ENCODE results near the gene ABCC3.

The ABCC3 gene

DNA sequence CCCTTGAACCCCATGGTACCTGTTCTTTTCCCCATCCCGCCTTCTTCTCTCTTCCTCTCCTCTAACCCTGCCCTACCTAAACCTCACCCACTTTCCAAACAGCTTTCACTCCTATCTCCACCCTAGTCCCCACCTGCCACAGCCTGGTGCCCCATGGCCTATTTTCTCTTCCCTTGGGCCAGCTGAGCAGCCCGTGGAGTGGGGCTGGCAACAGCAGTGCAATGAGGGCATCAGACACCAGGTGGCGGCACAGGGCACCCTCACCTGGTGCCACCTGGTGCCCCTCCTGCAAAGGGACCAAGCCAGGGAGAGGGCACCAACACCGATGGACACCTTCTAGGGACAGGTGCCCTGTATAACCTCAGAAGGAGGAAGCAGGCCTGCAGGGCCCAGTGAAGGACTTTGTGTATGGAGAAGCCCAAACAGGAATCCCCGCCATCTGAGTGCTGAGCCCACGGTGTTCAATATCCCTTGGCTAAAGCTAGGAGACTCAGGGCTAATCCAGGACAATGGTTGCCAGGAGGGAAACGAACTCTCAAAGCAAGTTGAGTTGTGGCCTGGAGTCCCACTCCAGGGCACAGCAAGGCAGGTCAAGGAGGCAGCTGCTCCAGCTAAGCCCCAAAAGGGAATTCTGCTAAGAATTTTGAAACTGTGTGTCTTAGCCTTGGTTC is 4.0 kb upstream of the ABCC3 start:
- peak; percentile 40 for DNase-seq

DNA sequence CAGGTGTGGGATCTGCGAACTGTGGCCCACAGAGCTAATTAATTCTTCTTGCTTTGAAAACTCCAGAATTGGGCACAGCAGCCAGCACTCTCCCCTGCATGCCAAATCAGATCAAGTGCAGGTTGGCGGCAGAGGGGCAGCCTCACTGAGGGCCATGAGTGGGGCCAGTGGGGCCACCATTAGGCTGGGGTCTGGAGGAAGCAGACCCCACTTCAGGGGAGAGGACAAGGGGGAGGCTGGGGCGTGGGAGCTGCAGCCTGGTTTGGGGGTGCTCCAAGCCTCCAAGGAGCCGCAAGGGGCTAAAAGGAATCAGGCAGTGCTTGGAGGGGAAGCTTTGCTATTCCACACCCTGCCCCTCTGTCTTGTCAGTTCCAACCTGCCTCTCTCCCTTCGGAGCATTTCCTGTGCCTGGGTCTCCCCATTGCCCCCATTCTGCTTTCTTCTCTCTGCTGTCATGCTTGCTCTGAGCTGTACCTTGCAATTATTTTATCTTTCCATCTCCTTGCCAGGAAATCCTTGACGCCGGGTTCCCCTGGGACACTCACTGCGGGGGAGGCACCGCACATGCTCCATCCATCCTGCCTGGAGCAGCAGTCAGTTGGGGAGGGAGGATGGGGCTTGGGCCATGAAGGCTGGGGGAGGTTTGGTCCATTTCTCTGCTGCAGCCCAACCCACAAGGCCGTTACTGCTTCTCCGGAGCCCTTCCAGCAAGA is 3.3 kb upstream of the ABCC3 start:
- DNase-seq: no peak

DNA sequence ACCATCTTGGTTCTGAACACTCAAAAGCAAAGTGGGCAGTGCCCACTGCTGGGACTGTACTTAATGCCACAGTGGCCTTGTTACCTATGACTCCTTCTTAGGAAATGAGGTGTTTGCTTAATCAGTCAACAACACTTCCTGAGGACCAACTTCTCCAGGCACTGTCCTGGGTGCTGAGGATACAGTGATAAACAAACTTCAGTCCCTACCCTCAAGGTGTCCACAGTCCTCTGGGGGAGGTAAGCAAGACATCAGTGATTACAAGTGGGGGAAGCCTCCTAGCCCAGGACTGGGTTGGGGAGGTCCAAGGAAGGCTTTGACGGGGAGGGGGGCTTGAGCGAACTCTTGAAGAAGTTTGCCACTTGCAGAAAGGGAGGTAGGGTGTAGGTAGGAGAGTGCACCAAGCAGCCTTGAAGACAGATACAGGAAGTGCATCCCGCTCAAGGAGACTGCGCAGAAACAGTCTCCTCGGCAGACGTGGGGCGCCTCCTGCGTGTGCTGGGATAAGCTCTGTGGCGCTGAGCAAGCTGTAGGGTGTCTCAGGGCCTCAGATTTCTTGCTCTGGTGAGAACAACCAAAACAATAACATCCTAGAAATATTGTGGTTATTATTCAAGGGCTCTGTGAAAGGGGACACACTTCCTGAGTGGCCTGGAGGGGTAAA is 2.6 kb upstream of the ABCC3 start:
- no peak for DNase-seq

DNA sequence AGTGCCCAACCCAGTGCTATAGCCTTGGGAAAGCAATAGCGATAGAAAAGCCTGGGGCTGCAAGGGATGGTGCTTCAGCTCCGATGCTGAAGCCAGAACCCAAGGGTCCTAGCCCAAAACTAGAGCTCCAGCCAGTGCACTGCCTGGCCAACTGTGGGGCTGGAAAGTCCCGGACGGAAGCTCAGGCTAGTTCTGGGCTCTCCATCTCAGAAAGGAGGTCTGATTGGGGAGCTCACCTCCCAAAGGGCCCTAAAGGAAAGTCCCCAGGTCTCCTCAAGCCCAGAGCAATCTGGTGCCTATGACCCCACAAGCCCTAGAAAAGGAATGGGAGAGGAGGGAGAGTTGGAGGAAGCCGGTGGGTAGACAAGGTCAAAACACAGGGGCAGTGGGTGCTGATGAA is 2.0 kb upstream of the ABCC3 start:
- no peak for DNase-seq

DNA sequence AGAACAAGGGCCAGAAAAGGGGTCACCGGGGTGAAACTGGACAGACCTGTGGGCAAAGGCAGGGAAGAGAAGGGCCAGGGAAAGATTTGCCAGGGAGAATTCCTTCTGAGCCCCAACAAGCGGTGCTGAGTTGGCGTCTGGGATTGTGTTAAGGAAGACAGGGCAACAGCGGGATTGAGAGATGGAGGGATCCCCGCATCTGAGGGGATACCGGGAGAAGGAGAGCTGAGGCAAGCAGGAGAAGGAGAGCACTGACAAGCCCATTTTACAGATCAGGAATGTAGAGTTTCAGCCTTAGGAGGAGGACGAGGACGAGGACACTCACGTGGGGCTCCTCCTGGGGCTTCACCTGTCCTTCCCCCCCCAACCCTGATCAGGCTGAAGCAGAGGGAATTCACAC is 998 bp upstream of the ABCC3 start:
- no peak for DNase-seq

DNA sequence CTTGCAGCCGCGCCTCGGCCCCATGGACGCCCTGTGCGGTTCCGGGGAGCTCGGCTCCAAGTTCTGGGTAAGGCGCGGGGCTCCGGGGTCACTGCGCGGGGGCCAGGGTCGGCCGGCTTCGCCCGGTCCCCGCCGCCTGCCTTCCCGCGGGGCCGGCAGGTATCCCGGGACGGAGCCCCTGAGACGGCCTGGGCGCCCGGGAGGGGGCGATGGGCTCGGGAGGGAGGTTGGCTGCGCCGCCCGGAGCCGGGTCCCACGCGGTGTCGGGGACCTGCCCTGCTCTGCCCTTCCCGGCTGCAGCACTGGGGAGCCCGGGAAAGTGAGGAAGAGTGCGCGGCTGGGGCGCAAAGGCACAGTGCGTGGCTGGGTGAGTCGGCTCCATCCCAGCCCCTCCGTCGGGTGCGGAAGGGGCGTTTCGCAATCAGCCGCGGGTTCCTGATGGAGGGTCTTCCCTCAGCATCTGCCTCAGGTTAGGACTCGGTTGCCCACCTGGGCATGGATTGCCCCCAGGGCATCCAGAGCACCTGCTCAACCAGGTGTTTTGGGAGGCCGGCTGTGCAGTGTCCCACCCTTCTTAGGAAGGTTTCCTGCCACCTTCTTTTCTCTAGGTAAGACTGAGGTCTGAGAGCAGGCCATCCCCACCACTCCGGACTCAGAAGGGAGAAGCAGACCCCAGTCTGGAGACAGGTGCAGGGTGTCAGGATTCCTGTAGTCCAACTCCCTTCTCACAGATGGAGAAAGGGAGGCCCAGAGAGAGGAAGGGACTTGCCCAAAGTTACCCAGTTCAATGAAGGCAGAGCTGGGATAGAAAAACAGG is 442 bp downstream of the ABCC3 start:
- no peak for DNase-seq

DNA sequence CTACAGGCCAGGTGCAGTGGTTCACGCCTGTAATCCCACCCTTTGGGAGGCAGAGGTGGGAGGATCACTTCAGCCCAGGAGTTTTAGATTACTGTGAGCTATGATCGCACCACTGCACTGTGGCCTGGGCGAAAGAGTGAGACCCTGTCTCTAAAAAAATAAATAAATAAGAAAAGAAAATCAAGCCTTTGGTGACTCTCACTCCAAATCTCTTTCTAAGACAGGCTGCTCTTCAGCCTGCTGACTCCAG is 976 bp downstream of the ABCC3 start:
- DNase-seq: no peak

DNA sequence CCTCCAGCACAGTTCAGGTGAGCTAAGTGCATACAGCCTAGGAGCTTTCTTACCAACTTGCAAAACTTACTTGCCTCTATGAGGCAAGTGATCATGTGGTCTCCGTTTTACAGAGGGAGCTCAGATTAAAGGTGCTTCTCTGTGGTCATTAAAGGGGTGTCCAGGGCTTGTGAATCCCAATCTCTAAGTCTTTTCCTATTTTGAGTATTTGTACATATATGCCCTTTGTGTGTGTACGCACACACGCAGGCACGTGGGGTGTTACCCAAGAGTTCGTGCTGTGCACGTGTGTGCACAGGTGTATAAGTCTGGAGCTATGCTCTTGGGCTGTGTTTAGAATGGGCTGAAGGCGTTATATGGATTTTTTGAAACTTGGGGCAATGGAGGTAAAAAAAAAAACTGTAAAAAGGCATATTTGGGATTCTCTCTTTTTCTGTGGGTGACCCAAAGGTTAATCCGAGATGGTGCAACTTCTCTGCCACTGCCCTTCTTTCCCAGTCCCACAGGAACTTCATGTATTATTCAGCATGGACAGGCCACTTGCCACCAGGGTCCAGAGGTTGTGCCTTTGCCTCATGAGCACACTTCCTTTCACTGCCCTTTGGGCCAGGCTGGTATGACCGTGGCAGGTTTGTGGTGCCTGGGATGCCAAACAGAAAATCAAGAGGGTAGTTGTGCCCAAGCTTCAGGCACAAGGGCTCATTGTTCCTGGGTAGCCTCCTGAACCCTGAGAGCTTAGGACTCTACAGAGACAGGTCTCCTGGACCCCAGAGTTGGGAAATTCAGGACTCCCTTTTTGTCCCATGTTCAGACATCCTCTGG is 1.5 kb downstream of the ABCC3 start:
- no peak for DNase-seq

DNA sequence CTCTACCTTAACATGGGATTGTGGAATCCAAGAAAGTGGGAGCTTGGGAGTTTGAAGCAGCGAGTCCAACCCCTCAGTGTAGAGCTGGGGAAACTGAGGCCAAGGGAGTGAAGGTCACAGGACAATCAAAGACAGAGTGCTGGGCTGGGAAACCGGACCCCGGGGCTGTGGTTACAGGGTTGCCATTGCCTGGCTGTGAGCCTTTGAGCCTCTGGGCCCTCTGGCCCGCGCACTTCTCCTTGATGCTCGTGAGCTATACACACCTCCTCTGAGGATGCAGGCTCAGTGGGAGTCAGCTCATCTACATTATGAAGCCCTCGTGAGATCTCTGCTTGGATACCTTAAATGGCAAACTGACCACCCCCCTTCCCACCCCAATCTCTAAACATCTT is 2.1 kb downstream of the ABCC3 start:
- DNase-seq: no peak

DNA sequence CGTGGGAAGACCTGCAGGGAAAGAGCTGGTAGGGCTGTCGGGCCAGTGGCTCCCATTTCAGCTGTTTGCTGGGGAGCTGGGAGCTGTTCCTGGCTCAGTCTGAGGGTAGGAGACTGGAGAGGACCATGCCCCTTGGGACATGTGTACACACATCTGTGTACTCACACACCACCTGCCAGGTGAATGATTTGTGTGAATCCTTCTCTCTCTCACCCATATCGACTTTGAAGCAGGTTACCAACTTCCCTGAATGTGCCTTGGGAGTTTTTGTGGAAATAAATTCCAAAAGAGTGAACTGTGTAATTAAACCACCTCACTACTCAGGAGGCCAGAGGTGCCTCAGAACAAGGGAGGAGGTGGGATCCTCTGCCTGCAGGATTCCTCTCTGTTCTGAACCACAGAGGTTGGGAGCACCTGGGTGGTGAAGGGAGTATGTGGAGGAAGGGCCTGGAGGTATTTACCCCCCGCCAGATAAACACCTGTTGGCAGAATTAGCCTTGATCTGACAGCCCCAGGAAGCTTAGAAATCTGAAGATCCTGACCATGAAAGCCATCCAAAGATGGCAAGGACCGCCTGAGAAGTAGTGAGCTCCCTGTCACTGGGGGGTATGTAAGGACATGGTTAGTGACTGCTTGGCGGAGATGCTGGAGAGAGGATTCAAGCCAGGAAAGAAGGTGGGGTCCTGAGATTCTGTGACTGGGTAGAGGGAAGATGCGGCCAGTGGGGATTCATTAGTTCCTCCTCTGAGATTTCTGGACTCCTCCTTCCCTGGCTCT is 3.3 kb downstream of the ABCC3 start:
- DNase-seq: no peak

DNA sequence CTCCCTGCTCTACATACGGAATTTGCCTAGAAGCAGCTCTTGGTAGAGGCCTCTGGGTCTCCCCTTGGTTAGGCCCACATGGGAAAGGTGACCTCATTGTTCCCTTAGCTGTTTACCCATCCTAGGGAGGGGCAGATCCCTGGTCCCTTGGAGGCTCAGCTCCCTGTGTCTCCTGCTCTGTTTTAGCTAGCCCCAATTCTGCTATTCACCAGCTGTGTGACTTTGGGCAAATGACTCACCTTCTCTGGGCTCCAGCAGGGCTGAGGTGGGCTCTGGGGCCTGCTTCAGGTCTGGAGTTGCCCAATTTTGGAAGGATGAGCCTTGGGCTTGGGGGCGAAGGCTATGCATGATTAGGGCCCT is 3.9 kb downstream of the ABCC3 start:
- DNase-seq: no peak

DNA sequence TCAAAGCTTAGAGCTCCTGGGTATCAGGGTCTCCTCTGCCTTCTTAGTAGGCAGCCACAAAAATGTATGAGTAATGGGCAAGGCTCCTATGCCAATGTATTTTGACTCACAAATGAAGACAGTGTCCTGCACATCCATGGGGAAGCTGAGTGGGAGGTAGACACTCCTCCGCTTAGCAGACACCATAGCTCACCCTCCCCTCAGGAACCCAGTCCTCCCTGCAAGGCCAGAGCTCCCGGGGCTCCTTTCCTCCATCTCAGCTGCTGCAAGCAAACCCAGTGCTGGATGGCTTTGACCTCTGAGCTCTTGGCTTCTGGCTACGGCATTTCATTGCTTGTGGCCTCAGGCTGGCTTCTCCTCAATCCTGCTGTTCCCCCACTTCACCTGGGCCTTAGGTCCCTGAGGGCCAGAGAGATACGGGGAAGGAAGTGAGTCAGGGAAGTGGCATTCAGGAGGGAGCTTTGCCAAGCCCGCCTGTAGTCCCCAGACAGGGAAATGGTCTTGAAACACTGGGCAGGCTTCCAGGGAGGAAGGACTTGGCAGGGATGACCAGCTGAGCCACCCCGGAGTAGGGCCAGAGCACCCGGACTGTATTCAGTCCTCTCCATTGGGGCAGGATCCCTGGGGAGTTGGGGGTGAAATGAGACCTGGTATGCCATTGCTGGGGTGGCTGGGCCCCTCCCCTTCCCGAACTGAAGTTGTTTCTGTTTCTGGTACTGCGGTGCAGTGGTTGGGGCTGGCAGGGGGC is 4.5 kb downstream of the ABCC3 start:
- DNase-seq: no peak

DNA sequence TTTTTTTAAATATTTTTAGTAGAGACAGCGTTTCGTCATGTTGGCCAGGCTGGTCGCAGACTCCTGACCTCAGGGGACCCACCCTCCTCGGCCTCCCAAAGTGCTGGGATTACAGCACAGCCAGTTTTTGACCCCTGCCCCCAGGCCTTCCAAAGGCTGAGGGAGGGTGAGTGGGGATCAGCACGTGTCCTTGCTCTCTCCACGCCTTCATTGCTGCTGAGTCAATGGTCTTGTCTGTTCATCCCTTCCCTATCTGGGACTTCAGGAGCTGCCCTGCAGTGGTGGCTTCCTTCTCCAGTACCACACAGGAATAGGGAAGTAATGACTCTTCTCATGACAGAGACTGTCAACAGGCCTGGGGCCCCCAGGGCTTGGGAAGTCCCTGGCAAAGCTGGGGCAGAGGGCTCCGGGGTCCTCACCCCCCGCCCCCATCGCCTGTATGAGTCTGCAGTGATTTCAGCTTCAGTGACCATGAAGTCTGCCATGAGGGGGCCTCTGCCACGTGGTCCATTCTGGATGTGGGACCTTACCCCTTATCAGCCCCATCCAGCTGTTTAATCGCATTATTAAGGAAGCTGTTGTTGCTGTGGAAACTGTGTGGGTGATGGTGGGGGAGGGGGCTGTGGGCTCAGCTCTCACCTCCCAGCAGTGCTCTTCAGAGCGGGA is 6.1 kb downstream of the ABCC3 start:
- DNase-seq: no peak

DNA sequence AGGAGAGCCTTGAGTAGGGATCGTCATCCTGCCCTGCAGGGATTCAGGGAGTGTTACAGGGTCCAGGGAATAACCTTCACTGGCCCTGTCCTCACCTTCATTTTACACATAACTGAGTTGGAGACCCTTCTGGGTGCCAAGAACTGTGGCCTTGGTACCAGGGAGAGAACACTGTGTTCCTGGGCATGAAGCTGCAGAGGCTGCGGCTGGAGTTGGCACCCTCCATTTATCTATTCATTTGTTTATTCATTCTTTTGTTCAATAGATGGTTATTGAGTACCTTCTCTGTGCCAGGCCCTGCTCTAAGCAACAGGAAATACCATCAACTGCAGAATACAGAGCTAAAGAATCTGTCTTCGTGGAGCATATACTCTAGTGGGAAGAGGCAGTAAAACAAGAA is 6.7 kb downstream of the ABCC3 start:
- no peak for DNase-seq

DNA sequence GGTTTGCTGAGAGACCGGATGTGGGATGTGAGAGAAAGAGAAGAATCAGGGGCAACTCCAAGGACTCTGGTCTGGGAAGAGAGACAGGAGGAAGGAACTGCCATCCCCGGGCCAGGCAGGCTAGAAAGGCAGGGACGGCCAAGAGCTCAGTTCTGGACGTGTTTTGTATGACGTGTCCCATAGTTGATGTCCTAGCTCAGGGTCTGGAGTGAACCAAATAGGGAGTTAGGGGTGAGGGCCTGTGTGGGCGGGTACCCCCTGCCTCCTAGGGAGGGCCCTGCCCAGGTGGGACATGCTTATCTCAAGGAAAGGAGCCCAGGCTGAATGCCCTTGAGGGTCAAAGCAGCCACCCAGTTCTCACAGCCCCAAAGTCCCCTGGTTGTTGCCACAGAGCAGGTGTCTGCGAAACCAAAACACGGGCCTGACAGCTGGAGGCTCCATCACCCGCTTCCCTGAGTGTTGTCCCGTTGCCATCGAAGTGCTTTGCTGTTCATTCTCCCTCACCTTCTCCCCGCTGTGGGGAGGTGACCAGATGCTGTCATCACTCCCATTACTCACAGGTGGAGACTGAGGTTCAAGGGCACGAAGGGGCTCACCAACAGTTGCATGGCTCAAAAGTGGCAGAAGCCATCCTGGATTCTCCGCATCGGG is 7.5 kb downstream of the ABCC3 start:
- DNase-seq: no peak

DNA sequence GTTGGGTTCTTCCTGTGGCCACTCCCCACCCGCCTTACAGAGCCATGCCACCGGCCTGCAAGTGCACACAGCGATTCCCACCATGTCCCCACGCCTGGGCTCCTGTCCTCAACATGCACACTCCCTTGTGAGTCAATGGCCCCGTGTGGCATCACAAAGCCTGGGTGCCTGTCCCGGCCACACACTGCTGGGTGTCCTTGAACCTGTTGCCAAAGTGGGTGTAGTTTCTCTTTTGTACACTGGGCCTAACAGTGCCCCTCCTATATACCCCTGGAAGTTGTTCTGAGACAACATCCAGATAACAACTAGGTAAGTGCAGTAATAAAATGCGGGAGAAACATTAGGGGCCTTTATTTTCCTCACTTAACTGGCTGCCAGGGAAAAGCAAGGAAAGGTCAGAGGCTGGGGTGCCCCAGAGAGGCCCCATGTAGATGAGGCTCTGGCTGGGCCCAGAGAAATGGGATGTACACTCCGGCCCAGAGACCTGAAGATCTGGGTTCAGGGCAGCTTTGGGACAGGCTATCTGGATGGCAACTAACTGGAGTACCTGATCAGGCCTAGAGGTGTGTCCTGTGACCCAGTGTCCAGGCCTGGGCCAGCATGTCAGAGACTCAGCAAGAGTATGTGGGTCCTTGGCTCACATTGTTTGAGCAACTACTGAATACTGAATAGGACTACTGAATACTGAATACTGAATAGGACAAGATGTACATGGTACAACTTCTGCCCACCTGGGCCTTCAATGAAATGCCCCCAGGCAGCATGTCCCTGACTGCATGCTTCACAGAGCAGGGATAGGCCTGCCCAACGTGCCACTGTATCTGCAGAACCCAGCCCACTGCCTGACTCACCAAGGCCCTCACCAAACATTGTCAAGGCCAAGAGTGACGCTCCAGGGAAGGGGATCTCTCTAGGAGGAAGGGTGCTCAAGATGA is 8.3 kb downstream of the ABCC3 start:
- DNase-seq: no peak

DNA sequence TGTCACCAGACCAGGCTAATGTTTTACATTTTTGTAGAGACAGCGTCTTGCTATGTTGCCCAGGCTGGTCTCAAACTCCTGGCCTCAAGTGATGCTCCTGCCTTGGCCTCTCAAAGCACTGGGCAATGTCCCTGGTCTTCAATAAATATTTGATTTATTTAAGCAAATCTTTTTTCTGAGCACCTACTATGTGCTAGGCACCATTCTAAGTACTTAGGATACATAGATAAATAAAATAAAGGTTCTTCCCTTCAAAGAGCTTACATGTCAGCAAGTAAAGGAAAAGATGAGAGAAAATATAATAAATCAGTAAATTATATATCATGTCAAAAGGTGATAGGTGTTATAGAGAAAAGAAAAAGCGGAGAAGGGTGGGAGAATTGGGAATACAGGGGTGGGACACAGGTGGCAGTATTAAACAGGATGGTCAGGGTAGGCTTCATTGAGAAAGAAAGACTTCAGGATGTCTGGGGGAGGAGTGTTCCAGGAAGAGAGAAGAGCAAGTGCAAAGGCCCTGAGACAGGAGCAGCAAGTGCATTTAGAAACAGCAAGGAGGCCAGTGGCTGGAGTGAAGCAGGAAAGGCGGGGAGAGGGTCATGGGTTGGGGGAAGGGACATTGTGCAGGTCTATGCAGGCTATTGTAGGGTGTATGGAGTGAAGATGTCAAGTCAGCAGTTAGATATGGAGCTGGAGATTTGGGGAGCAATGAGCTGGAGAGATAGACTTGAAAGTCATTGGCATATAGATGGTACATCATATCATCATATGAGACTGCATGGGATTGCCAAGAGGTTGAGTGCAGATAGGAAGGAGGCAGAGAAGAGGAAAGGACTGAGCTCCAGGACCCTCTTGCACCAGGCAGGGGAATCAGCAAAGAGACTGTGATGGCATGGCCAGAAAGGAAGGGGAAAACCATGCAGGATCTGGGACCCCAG is 11.3 kb downstream of the ABCC3 start:
- no peak for DNase-seq

DNA sequence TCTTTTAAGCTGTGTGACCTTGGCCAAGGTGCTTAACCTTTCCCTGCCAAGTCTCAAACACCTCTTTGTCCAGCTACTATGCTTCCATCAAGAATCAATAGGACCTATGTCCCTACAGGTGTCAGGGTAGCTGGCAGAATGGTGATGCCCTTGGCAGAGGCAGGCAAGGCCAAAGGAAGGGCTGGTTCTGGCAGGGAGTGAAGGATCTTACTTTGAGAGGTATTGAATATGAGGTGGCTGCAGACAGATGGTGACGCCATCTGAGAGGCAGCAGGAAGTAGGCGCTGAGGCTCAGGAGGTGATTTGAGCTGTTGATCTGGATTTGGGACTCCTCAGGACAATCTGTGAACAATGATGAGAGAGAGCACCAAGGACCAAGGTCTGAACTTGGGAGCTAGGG is 12.5 kb downstream of the ABCC3 start:
- DNase-seq: no peak
